ENCODE results near the gene LRBA.

DNA sequence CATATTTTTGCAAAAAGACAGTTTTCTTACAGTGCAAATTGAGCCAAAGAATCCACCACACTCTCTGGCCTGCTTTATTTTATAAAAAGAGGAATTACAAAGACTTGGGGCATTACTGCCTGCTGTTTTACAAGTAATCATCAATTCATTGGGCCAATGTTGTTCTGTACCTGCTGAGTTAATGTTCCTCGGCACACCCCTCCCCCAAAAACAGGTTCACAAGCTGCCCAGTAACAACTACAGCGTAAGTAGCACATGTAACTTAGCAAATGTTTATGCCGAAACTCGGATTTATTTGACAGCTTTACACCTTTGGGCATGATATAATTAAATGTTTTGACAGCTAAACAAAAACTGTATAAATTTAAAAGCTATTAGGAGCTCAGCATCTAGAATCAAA lies 647.8 kb downstream of the LRBA start:
- TF ChIP-seq POLR2A (IDR thresholded peaks at IDR 0.05; ENCODE audit: low read depth, low read length) (no peak), POLR2AphosphoS5 (IDR thresholded peaks at IDR 0.05; ENCODE audit: insufficient read depth, low read depth, low read length) (no peak), MYC (IDR thresholded peaks at IDR 0.05; ENCODE audit: low read depth, low read length) (no peak), GATA2 (IDR thresholded peaks at IDR 0.05; ENCODE audit: insufficient read depth, insufficient read length, low read depth, low read length) (no peak), EZH2 (IDR thresholded peaks at IDR 0.05; ENCODE audit: borderline replicate concordance, low read depth, low read length, severe bottlenecking) (no peak), FOS (IDR thresholded peaks at IDR 0.05; ENCODE audit: borderline replicate concordance, insufficient read depth, low read length) (no peak)
- TF ChIP-seq, protein P1, sequence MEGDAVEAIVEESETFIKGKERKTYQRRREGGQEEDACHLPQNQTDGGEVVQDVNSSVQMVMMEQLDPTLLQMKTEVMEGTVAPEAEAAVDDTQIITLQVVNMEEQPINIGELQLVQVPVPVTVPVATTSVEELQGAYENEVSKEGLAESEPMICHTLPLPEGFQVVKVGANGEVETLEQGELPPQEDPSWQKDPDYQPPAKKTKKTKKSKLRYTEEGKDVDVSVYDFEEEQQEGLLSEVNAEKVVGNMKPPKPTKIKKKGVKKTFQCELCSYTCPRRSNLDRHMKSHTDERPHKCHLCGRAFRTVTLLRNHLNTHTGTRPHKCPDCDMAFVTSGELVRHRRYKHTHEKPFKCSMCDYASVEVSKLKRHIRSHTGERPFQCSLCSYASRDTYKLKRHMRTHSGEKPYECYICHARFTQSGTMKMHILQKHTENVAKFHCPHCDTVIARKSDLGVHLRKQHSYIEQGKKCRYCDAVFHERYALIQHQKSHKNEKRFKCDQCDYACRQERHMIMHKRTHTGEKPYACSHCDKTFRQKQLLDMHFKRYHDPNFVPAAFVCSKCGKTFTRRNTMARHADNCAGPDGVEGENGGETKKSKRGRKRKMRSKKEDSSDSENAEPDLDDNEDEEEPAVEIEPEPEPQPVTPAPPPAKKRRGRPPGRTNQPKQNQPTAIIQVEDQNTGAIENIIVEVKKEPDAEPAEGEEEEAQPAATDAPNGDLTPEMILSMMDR (IDR thresholded peaks at IDR 0.05; ENCODE audit: extremely low read depth in 1 of 2, insufficient read depth in 1 of 2, low read depth in 1 of 2, low read length in 2 of 2) = no peak
- TF ChIP-seq, protein P2, sequence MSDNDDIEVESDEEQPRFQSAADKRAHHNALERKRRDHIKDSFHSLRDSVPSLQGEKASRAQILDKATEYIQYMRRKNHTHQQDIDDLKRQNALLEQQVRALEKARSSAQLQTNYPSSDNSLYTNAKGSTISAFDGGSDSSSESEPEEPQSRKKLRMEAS (IDR thresholded peaks at IDR 0.05; ENCODE audit: insufficient read depth, insufficient read length) = no peak
